Peyer's patch (tissue), 4 donors: ENCODE measurements around the gene MAPK1. TPM values are rescaled to one million over a fixed set of nuclear protein-coding genes. Genes with fewer than 3 reads are reported as not detected.
"Not testable (repeated sequence)": the region's sequence is repeated elsewhere in the genome, so short reads cannot be mapped to it uniquely, and the experiment has no call there.

Experiments used
- DNase-seq, 3 donors: peaks; one replicate each; pipeline ENCODE4 v3.0.0-alpha.2; 2017 to 2019
- H3K27ac ChIP-seq, 4 donors: fragments of 200-600 bp; sonication (generic); one replicate each; pipeline ENCODE4 v1.5.1; 2016 to 2019
- H3K27me3 ChIP-seq, 2 donors: fragments of 200-600 bp; sonication (generic); one replicate each; pipeline ENCODE4 v1.5.1; 2019
- H3K36me3 ChIP-seq, 3 donors: fragments of 200-600 bp; sonication (generic); one replicate each; pipeline ENCODE4 v1.5.1; 2016 to 2019
- H3K4me1 ChIP-seq, 4 donors: fragments of 200-600 bp; sonication (generic); one replicate each; pipeline ENCODE4 v1.5.1; 2016 to 2019
- H3K4me3 ChIP-seq, 4 donors: fragments of 200-600 bp; sonication (generic); 1 replicate in 3 of 4; 2 replicates in 1 of 4; pipeline ENCODE4 v1.5.1; 2016 to 2019; ENCODE audit warnings: mild to moderate bottlenecking in 1 of 4
- H3K9me3 ChIP-seq, 4 donors: fragments of 200-600 bp; sonication (generic); one replicate each; pipeline ENCODE4 v1.5.1; 2016 to 2019; ENCODE audit warnings: mild to moderate bottlenecking in 1 of 4
- POLR2A ChIP-seq, 2 donors: fragments of 450-650 bp; IDR thresholded peaks; one replicate each; pipeline ENCODE4 v1.5.1; 2017; ENCODE audit warnings: antibody characterized with exemption in 2 of 2, mild to moderate bottlenecking in 2 of 2, moderate library complexity in 2 of 2
- total RNA-seq, 4 donors: library from RNA; depleted of rRNA; stranded (reverse); fragments of >200 nt; gene quantifications; one replicate each; pipeline ENCODE4 v1.1.0, GENCODE V29; 2016
- TF ChIP-seq, protein P1 (sequence below), 6 experiments: fragments of 450-650 bp in 4 of 6; fragments of 200-600 bp in 2 of 6; sonication (generic) in 1 of 6; IDR thresholded peaks; one replicate each; pipeline ENCODE4 v1.5.1; 2017 to 2019; ENCODE audit warnings: antibody characterized with exemption in 6 of 6, mild to moderate bottlenecking in 3 of 6, moderate library complexity in 1 of 6

The MAPK1 gene
- total RNA-seq, 4 donors from 2014 or later: 38.9 to 49.5 (median 43.2) TPM

DNA sequence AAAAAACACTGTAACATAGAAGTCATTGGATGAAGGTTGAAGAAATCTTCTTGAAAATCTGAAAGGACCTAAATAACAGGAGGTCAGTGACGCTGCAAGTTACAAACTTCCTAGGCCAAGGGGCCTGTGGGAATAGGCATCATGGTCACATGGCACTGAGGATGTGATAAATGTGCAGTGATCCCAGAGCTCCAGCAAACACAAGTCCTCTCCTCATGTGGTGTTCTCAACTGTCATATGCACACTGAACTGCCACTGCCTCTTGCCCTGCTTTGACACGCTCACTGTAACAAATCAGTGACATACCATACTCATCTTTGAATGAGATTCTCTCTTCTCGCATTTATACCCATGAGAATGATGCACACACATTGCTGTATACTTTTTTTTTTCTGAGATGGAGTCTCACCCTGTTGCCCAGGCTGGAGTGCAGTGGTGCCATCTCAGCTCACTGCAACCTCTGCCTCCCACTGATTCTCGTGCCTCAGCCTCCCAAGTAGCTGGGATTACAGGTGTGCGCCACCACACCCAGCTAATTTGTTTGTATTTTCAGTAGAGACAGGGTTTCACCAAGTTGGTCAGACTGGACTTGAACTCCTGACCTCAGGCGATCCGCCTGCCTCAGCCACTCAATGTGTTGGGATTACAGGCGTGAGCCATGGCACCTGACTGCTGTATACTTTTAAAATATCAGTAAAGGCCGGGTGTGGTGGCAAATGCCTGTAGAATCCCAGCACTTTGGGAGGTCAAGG is 66.7 kb downstream of the MAPK1 start:
- no peak overlapping the region for H3K4me3 ChIP-seq
- H3K36me3 ChIP-seq: peaks cover 0 to 84% (median 0%) of the 10 kb centered on the region in 3 donors
- no peaks in the 10 kb centered on the region for H3K27me3 ChIP-seq
- no peaks in the 10 kb centered on the region for H3K4me1 ChIP-seq
- no peaks in the 10 kb centered on the region for H3K9me3 ChIP-seq
- no peak overlapping the region for H3K27ac ChIP-seq
- no peak for TF ChIP-seq POLR2A (IDR thresholded peaks at IDR 0.05)
- TF ChIP-seq, protein P1, sequence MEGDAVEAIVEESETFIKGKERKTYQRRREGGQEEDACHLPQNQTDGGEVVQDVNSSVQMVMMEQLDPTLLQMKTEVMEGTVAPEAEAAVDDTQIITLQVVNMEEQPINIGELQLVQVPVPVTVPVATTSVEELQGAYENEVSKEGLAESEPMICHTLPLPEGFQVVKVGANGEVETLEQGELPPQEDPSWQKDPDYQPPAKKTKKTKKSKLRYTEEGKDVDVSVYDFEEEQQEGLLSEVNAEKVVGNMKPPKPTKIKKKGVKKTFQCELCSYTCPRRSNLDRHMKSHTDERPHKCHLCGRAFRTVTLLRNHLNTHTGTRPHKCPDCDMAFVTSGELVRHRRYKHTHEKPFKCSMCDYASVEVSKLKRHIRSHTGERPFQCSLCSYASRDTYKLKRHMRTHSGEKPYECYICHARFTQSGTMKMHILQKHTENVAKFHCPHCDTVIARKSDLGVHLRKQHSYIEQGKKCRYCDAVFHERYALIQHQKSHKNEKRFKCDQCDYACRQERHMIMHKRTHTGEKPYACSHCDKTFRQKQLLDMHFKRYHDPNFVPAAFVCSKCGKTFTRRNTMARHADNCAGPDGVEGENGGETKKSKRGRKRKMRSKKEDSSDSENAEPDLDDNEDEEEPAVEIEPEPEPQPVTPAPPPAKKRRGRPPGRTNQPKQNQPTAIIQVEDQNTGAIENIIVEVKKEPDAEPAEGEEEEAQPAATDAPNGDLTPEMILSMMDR (IDR thresholded peaks at IDR 0.05): no peak
- no peak for DNase-seq

DNA sequence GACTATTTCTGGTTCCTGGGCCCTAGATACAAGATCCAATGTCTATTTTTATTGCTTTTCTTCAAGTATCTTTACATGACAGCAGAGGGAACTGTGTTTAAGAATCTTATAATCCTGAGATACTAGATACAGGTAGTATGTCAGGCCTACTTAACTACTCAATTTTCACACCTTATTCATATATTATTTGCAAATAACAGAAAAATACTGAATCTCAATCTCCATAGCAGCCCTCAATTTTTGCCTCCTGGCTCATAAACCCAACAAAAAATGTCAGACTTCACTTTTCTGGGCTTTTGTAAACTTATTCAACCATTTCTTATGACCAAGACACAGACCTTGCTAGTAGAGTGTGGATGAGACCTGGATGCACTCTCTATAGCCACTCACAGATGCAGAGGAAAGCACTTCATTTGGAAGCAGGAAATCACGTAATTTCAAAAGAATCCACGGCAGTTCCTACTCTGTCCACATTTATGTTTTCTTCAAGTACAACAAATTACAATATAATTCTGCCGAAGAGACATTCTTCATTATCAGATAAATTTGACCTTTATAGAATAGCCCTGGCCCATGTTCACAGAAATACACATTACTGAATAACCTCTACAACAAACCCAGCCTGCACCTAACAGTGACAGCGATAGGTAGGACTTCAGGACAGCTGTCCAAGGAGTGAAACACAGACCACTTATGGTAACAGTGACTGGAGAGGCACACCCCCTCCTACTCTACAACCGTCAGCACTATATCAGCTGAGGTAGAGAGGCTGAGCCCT is 69.8 kb downstream of the MAPK1 start:
- Histone ChIP-seq H3K9me3 (no peaks in the 10 kb centered on the region), H3K4me1 (no peaks in the 10 kb centered on the region), H3K27ac (no peak overlapping the region), H3K36me3 (peaks cover 0 to 67% (median 0%) of the 10 kb centered on the region in 3 donors), H3K27me3 (no peaks in the 10 kb centered on the region), H3K4me3 (no peak overlapping the region)
- TF ChIP-seq, protein P1 (IDR thresholded peaks at IDR 0.05): no peak
- no peak for TF ChIP-seq POLR2A (IDR thresholded peaks at IDR 0.05)
- no peak for DNase-seq

DNA sequence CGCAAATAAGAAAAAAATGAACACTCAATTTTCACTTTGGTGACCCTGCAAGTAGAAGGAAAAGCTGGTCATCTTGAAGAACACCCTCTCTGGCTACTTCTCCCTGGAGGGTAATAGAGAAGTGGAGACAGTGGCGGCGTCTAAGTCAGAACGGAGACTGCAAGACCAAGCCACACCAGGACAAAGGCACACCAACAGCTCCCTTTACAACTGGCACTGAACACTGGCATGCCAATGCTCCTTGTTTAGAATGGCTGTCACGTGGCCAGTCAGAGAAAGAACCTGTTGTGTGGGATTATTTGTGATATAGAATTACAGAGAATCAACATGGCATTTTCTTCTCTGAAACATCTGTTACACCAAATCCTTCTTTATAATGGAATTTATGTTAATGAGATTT is 70.6 kb downstream of the MAPK1 start:
- no peak overlapping the region for H3K27ac ChIP-seq
- no peaks in the 10 kb centered on the region for H3K4me1 ChIP-seq
- H3K9me3 ChIP-seq: no peaks in the 10 kb centered on the region
- H3K27me3 ChIP-seq: no peaks in the 10 kb centered on the region
- TF ChIP-seq, protein P1 (IDR thresholded peaks at IDR 0.05): no peak
- no peak for TF ChIP-seq POLR2A (IDR thresholded peaks at IDR 0.05)
- DNase-seq: no peak
- peaks cover 0 to 63% (median 0%) of the 10 kb centered on the region in 3 donors for H3K36me3 ChIP-seq
- H3K4me3 ChIP-seq: no peak overlapping the region

DNA sequence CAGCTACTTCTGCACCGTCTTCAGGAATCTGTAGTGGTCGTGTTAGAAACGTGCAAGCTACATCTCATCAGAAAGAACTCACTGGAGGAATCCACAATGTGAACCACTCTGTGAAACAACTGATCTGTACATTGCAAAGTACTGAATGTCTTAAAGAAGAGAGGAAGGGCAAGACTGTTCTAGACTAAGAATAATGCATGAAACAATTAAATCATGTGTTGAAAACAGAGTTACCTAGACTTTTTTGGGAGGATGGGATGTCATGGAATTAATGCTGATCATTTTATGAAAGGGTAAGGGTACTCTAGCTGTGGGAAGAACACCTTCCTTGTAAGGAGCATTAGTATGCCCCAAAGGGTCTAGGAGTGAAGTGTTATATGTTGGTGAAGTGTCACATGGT is 71.2 kb downstream of the MAPK1 start:
- Histone ChIP-seq H3K36me3 (peaks cover 0 to 63% (median 0%) of the 10 kb centered on the region in 3 donors), H3K9me3 (no peaks in the 10 kb centered on the region), H3K4me3 (no peak overlapping the region), H3K27me3 (no peaks in the 10 kb centered on the region), H3K27ac (no peak overlapping the region), H3K4me1 (no peaks in the 10 kb centered on the region)
- no peak for DNase-seq
- TF ChIP-seq, protein P1 (IDR thresholded peaks at IDR 0.05): no peak
- no peak for TF ChIP-seq POLR2A (IDR thresholded peaks at IDR 0.05)

DNA sequence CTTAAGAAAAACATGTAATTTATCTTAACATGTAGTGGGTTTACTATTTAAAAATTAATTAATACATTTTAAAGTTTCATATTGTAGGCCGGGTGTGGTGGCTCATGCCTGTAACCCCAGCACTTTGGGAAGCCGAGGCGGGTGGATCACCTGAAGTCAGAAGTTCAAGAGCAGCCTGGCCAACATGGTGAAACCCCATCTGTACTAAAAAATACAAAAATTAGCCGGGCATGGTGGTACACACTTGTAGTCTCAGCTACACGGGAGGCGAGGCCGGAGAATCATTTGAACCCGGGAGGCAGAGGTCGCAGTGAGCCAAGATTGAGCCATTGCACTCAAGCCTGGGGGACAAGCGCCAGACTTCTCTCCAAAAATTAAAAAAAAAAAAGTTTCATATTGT is 73.7 kb downstream of the MAPK1 start:
- peaks cover 0 to 55% (median 0%) of the 10 kb centered on the region in 3 donors for H3K36me3 ChIP-seq
- DNase-seq, H3K4me1 ChIP-seq, H3K4me3 ChIP-seq, H3K27me3 ChIP-seq, H3K9me3 ChIP-seq, H3K27ac ChIP-seq: not testable (repeated sequence)
